RKO (cell line): ENCODE results near the gene DNAJB6.

Experiments
- DNase-seq: peaks from one replicate; pipeline ENCODE4 v3.0.0-alpha.2; 2016; ENCODE audit warnings: low spot score

DNAJB6 gene

DNA sequence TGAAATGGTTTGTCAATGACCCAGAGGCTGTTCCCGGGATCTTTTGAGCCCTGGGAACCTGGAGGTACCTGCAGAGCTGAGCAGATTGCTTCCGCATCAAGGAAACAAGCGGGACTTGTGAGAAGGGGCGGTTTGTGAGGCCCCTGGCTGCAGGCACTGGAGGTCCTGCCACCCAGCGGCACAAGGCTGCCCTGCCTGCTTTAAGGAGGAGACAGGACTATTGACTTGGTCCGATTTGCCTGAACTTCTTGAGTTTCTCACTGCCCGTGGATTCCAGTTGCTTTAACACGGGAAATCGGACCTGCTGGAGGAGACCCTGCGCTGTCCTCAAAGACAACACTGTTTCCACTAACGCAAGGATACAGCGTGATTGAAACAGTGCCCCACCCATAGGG lies 130.1 kb downstream of the DNAJB6 start:
- DNase-seq = no peak
